ENCODE data around the gene CELSR1. TPM values are rescaled to one million over a fixed set of nuclear protein-coding genes. Genes with fewer than 3 reads are reported as not detected.

CELSR1 gene
- total RNA-seq, 4 donors from 2014 or later, result 18.4 to 56.0 (median 31.0) TPM

DNA sequence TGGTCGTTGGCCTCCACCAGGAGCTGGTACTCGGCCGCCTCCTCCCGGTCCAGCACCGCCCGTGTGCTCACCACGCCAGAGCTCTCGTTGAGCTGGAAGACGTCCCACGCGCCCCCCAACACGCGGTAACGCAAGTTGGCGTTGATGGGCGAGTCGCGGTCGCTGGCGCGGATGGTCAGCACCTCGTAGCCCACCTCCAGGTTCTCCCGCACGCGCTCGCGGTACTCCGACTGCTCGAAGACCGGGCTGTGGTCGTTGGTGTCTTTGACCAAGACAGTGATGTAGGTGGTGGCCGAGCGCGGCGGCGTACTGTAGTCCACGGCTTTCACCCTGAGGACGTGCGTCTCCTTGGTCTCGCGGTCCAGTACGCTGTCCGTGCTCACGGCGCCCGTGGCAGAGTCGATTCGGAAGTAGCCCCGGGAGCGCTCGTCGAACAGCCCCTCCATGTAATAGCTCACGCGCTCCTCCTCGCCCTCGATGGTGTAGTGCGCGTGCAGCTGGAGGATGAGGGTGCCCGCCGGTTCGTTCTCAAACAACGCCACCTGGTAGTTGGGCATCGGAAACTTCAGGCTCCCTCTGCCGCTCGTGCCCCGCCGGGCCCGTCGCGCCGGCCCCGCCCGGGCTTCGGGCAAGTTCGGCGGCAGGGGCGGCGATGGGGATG lies 1.4 kb downstream of the CELSR1 start:
- H3K4me1 ChIP-seq, result peaks cover 21 to 22% of the 10 kb centered on the region in 2 donors
- no peak for TF ChIP-seq POLR2A (IDR thresholded peaks at IDR 0.05)
- TF ChIP-seq, protein P1, sequence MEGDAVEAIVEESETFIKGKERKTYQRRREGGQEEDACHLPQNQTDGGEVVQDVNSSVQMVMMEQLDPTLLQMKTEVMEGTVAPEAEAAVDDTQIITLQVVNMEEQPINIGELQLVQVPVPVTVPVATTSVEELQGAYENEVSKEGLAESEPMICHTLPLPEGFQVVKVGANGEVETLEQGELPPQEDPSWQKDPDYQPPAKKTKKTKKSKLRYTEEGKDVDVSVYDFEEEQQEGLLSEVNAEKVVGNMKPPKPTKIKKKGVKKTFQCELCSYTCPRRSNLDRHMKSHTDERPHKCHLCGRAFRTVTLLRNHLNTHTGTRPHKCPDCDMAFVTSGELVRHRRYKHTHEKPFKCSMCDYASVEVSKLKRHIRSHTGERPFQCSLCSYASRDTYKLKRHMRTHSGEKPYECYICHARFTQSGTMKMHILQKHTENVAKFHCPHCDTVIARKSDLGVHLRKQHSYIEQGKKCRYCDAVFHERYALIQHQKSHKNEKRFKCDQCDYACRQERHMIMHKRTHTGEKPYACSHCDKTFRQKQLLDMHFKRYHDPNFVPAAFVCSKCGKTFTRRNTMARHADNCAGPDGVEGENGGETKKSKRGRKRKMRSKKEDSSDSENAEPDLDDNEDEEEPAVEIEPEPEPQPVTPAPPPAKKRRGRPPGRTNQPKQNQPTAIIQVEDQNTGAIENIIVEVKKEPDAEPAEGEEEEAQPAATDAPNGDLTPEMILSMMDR (IDR thresholded peaks at IDR 0.05), result no peak
- H3K4me3 ChIP-seq (replicated peaks in 1 of 3), result no peak overlapping the region
- intact Hi-C loops (cut with DNase I), result no loop called here
- no peaks in the 10 kb centered on the region for H3K27me3 ChIP-seq
- no peaks in the 10 kb centered on the region for H3K36me3 ChIP-seq
- DNase-seq, result no peak
- H3K27ac ChIP-seq, result no peak overlapping the region
- WGBS, 2 donors, result 80 to 90% methylated on average over 61 to 75 of the region's 78 CpGs
- no peaks in the 10 kb centered on the region for H3K9me3 ChIP-seq

DNA sequence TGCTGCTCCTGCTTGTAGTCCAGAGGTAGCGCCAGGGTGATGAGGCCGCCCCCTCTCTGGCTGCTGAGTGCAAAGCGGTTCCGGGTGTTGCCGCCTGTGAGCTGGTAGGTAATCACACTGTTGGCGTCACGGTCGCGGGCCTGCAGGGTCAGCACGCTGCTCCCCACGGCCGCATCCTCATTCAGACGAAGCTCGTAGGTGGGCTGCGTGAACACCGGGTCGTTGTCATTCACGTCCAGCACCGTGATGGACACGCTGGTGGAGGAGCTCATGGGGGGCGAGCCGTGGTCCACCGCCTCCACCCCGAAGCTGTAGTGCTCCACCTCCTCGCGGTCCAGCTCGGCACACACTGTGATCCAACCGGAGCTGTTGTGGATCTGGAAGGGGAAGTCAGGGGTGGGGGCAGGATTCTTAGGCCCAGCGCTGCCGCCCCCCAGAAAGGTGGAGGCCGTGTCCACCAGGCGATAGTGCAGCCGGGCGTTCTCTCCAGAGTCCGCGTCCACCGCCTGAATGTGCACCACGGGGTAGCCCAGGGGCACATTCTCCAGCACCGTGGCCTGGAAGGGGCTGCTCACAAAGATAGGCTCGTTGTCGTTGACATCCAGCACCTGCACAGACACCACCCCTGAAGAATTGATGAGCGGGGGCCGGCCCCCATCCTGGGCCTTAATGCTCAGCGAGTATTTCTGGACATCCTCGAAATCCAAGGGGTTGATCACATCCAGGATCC lies 2.4 kb downstream of the CELSR1 start:
- Histone ChIP-seq H3K4me1 (peaks cover 21 to 22% of the 10 kb centered on the region in 2 donors), H3K27me3 (no peaks in the 10 kb centered on the region), H3K4me3 (replicated peaks in 1 of 3) (no peak overlapping the region)

DNA sequence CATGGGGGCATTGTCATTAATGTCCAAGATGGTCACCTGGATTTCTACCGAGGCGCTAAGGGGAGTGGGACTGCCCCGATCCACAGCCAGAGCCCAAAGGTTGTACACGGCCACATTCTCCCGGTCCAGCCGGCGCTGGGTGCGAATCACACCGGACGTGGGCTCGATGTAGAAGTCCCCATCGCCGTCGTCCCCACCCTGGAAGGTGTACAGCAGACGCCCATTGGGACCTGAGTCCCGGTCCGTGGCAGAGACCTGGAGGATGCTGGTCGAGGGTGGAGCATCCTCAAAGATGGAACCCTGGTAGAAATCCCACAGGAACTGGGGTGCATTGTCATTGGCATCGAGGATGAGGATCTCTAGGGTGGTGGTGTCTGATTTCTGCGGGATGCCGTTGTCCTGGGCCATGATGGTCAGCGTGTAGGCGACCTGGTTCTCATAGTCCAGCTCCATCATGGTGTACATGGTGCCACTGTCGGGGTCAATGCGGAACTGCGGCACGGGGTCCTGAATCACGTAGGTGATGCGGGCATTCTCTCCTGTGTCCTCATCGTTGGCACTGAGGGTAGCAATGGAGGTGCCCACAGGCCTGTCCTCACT lies 3.1 kb downstream of the CELSR1 start:
- 96 to 97% methylated on average over 25 to 26 of the region's 30 CpGs for WGBS, 2 donors
- no peaks in the 10 kb centered on the region for H3K36me3 ChIP-seq
- peaks cover 21 to 22% of the 10 kb centered on the region in 2 donors for H3K4me1 ChIP-seq
- H3K9me3 ChIP-seq, result no peaks in the 10 kb centered on the region
- TF ChIP-seq POLR2A (IDR thresholded peaks at IDR 0.05), result no peak
- TF ChIP-seq, protein P1 (IDR thresholded peaks at IDR 0.05), result no peak
- intact Hi-C loops (cut with DNase I), result no loop called here
- H3K4me3 ChIP-seq (replicated peaks in 1 of 3), result no peak overlapping the region
- no peak for DNase-seq
- no peak overlapping the region for H3K27ac ChIP-seq
- H3K27me3 ChIP-seq, result no peaks in the 10 kb centered on the region

More for the DNA sequence above, 2.4 kb downstream of the CELSR1 start:
- WGBS, 2 donors, result 95 to 99% methylated on average over 25 to 33 of the region's 45 CpGs
- intact Hi-C loops (cut with DNase I), result no loop called here
- Histone ChIP-seq H3K36me3 (no peaks in the 10 kb centered on the region), H3K27ac (no peak overlapping the region), H3K9me3 (no peaks in the 10 kb centered on the region)
- DNase-seq, result no peak
- TF ChIP-seq POLR2A (IDR thresholded peaks at IDR 0.05), result no peak
- TF ChIP-seq, protein P1 (IDR thresholded peaks at IDR 0.05), result no peak

DNA sequence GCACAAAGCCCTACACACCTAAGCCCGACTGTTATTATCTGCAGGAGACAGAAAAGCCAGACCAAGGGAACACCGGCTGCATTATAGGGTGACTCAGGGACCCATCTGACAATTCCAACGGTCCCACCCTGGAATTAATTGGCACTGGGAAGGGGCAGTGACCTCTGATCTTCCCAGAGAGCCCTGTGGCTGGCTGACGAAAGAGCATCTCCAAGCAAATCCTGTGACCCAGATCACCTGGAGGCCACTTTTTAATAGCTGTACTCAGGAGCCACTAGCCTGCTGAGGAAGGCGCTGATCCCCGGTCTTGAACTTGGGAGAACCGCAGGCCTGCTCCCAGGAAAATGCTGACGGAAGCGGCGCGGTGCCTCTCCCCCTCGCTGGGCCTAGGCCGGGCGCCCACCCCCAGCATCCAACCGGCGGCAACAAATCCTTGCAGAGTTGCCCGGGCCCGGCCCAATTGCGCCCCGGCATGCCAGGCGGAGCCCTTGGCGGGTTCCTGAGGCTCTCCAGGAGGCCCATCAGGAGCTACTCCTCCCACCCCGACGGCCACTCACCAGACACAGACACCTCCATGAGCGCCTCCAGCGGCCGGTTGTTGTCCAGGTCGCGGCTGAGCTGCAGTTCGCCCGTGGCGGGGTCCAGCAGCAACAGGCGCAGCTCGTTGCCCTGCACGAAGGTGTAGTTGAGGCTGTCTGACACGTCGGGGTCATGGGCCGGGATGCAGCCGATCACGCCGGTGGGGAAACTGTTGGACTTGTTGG lies 4.2 kb downstream of the CELSR1 start:
- H3K36me3 ChIP-seq, result no peaks in the 10 kb centered on the region
- intact Hi-C loops (cut with DNase I), result no loop called here
- H3K27me3 ChIP-seq, result no peaks in the 10 kb centered on the region
- 84 to 92% methylated on average over 8 to 33 of the region's 41 CpGs for WGBS, 2 donors
- H3K4me1 ChIP-seq, result peaks cover 11 to 13% of the 10 kb centered on the region in 2 donors
- H3K9me3 ChIP-seq, result no peaks in the 10 kb centered on the region
- H3K27ac ChIP-seq, result peak overlapping the region in 1 of 3 donors; percentile 38
- H3K4me3 ChIP-seq (replicated peaks in 1 of 3), result no peak overlapping the region
- TF ChIP-seq, protein P1 (IDR thresholded peaks at IDR 0.05), result no peak
- no peak for TF ChIP-seq POLR2A (IDR thresholded peaks at IDR 0.05)
- no peak for DNase-seq

Data from thyroid gland (tissue), 4 donors.